HepG2 (cell line): Measurements from ENCODE around the gene C14orf93. TPM values are rescaled to one million over a fixed set of nuclear protein-coding genes. Genes with fewer than 3 reads are reported as not detected.

Source experiments
- ATF7 ChIP-seq, 2 experiments: fragments of 450-650 bp in 1 of 2; sonication (generic) in 1 of 2; formaldehyde crosslinking in 1 of 2; IDR thresholded peaks; 2 replicates each; pipeline versions ENCODE4 v1.4.0 to v1.6.1; 2016 to 2020; ENCODE audit warnings: antibody characterized with exemption in 1 of 2, mild to moderate bottlenecking in 1 of 2, missing genetic modification reagents in 1 of 2
- HMG20A ChIP-seq: IDR thresholded peaks from 2 replicates; pipeline ENCODE4 v1.6.1; 2016; ENCODE audit warnings: borderline replicate concordance
- HNF1A ChIP-seq, 2 experiments: sonication (generic) in 1 of 2; formaldehyde crosslinking in 1 of 2; IDR thresholded peaks; 2 replicates each; pipeline versions ENCODE4 v1.4.0 to v1.6.1; 2016 to 2020; ENCODE audit warnings: borderline replicate concordance in 1 of 2, low read depth in 1 of 2, mild to moderate bottlenecking in 1 of 2, missing genetic modification reagents in 1 of 2
- MBNL3 ChIP-seq: fragments of 250-450 bp; sonication (Bioruptor Pico); conservative IDR thresholded peaks from 2 replicates; pipeline ENCODE4 v1.8.0; 2022; ENCODE audit warnings: mild to moderate bottlenecking, inconsistent platforms
- NONO ChIP-seq, 2 experiments: fragments of 450-650 bp in 1 of 2; sonication (generic) in 1 of 2; formaldehyde crosslinking in 1 of 2; IDR thresholded peaks in 1 of 2; conservative IDR thresholded peaks in 1 of 2; 2 replicates each; pipeline versions ENCODE4 v1.6.1 to v1.8.0; 2017 to 2022; ENCODE audit warnings: mild to moderate bottlenecking in 1 of 2, missing genetic modification reagents in 1 of 2, moderate library complexity in 1 of 2
- PAX8 ChIP-seq: sonication (generic); formaldehyde crosslinking; IDR thresholded peaks from 2 replicates; pipeline ENCODE4 v1.8.0; 2022; ENCODE audit warnings: mild to moderate bottlenecking, missing genetic modification reagents, borderline replicate concordance
- SKIL ChIP-seq: sonication (generic); formaldehyde crosslinking; IDR thresholded peaks from 2 replicates; pipeline ENCODE4 v1.8.0; 2022; ENCODE audit warnings: missing genetic modification reagents, mild to moderate bottlenecking, moderate library complexity, borderline replicate concordance
- SMARCC2 ChIP-seq: fragments of 450-650 bp; IDR thresholded peaks from 2 replicates; pipeline ENCODE4 v1.6.1; 2017; ENCODE audit warnings: antibody characterized with exemption, mild to moderate bottlenecking
- TCF7L2 ChIP-seq: IDR thresholded peaks from 2 replicates; pipeline ENCODE4 v1.6.1; 2011; ENCODE audit warnings: mild to moderate bottlenecking, low read depth, low read length, moderate library complexity
- ZBTB14 ChIP-seq: sonication (generic); formaldehyde crosslinking; IDR thresholded peaks from 2 replicates; pipeline ENCODE4 v1.4.0; 2020; ENCODE audit warnings: missing genetic modification reagents
- ZBTB26 ChIP-seq: IDR thresholded peaks from 2 replicates; pipeline ENCODE4 v1.6.1; 2016; ENCODE audit warnings: missing compliant biosample characterization, missing genetic modification reagents, borderline replicate concordance
- ZFP36L2 ChIP-seq: sonication (generic); formaldehyde crosslinking; IDR thresholded peaks from 2 replicates; pipeline ENCODE4 v1.4.0; 2020; ENCODE audit warnings: missing genetic modification reagents
- ZNF138 ChIP-seq: sonication (generic); formaldehyde crosslinking; IDR thresholded peaks from 2 replicates; pipeline ENCODE4 v1.5.0; 2020; ENCODE audit warnings: mild to moderate bottlenecking, low read depth, missing genetic modification reagents
- ZNF331 ChIP-seq: sonication (generic); formaldehyde crosslinking; IDR thresholded peaks from 2 replicates; pipeline ENCODE4 v1.4.0; 2020; ENCODE audit warnings: missing genetic modification reagents
- ZNF382 ChIP-seq: sonication (generic); formaldehyde crosslinking; IDR thresholded peaks from 2 replicates; pipeline ENCODE4 v1.5.0; 2020; ENCODE audit warnings: missing genetic modification reagents, mild to moderate bottlenecking, borderline replicate concordance
- ZNF576 ChIP-seq: sonication (generic); formaldehyde crosslinking; IDR thresholded peaks from 2 replicates; pipeline ENCODE4 v1.4.0; 2020; ENCODE audit warnings: mild to moderate bottlenecking, missing genetic modification reagents
- ZNF598 ChIP-seq: sonication (generic); formaldehyde crosslinking; IDR thresholded peaks from 2 replicates; pipeline ENCODE4 v1.5.1; 2020; ENCODE audit warnings: mild to moderate bottlenecking, missing genetic modification reagents, borderline replicate concordance
- ZNF83 ChIP-seq: sonication (generic); formaldehyde crosslinking; IDR thresholded peaks from 2 replicates; pipeline ENCODE4 v1.4.0; 2020; ENCODE audit warnings: missing genetic modification reagents, mild to moderate bottlenecking, borderline replicate concordance
- polyA plus RNA-seq, 8 experiments: library from polyadenylated mRNA; depleted of rRNA in 3 of 8; stranded (reverse) in 7 of 8; unstranded in 1 of 8; fragments of >200 nt; fragmentation: Illumina TruSeq in 4 of 8; extraction: Trizol in 4 of 8; gene quantifications; 2 replicates each; pipeline versions ENCODE4 v1.2.1 to v1.2.3, GENCODE V29; 2011 to 2016; ENCODE audit warnings: low read depth in 4 of 8, missing spikeins in 1 of 8, mixed read lengths in 1 of 8; ENCODE audit not compliant: insufficient read depth in 1 of 8
- total RNA-seq, 5 experiments: library from RNA; depleted of rRNA; stranded (reverse); fragments of >200 nt; fragmentation: Illumina TruSeq; extraction: Trizol; gene quantifications; 2 replicates each; pipeline ENCODE4 v1.2.3, GENCODE V29; 2016; ENCODE audit warnings: low read depth in 1 of 5

The C14orf93 gene
- total and polyA plus RNA-seq, 2 of the 13 experiments (the other 11 are each of a cell fraction or from before 2014, with no cell fraction given), result 11.4 to 22.5 TPM

GRCh38 chr14:22974530-22975313, 35.2 kb downstream of the C14orf93 start (continued):
- TF ChIP-seq ZBTB14 (CRISPR knock-in tag) (no peak), MBNL3 (CRISPR knock-in tag) (no peak), ZFP36L2 (CRISPR knock-in tag) (no peak), HNF1A (IDR thresholded peaks at IDR 0.05; ENCODE audit: low read depth) (no peak), HNF1A (CRISPR knock-in tag; IDR thresholded peaks at IDR 0.05; ENCODE audit: borderline replicate concordance) (no peak), ZNF576 (CRISPR knock-in tag) (no peak), ZNF138 (CRISPR knock-in tag) (no peak), NONO (IDR thresholded peaks at IDR 0.05) (no peak), NONO (CRISPR knock-in tag; conservative IDR thresholded peaks at IDR 0.05) (no peak), HMG20A (CRISPR knock-in tag) (no peak), PAX8 (no peak), TCF7L2 (no peak), ATF7 (IDR thresholded peaks at IDR 0.05) (no peak), ATF7 (CRISPR knock-in tag; IDR thresholded peaks at IDR 0.05) (no peak), ZNF382 (CRISPR knock-in tag) (no peak), ZBTB26 (CRISPR knock-in tag) (no peak), ZNF331 (CRISPR knock-in tag) (no peak; the same call in 1 of the 2 replicates), SMARCC2 (no peak), SKIL (CRISPR knock-in tag) (no peak), ZNF598 (CRISPR knock-in tag) (no peak), ZNF83 (CRISPR knock-in tag) (peak; percentile 80; the same call in 1 of the 2 replicates)
